K562 (cell line): Measurements from ENCODE around the gene RPS6KA2. TPM values are rescaled to one million over a fixed set of nuclear protein-coding genes. Genes with fewer than 3 reads are reported as not detected.

Experiments used
- CC2D1A ChIP-seq: fragments of 450-650 bp; IDR thresholded peaks from 2 replicates; pipeline ENCODE4 v1.6.1; 2017; ENCODE audit warnings: mild to moderate bottlenecking
- HNRNPH1 ChIP-seq: fragments of 200-400 bp; formaldehyde crosslinking; optimal IDR thresholded peaks from 2 replicates; pipeline ENCODE3; 2017; ENCODE audit warnings: low read depth, mild to moderate bottlenecking, low read length, moderate library complexity
- KDM2B ChIP-seq: fragments of 250-450 bp; sonication (Bioruptor Pico); IDR thresholded peaks from 2 replicates; pipeline ENCODE4 v1.8.0; 2021; ENCODE audit warnings: mild to moderate bottlenecking, moderate library complexity
- L3MBTL2 ChIP-seq: fragments of 450-650 bp; IDR thresholded peaks from 2 replicates; pipeline ENCODE4 v1.6.1; 2016; ENCODE audit warnings: mild to moderate bottlenecking, moderate library complexity
- LCOR ChIP-seq: sonication (generic); formaldehyde crosslinking; IDR thresholded peaks from 2 replicates; pipeline ENCODE4 v1.8.0; 2022; ENCODE audit warnings: mild to moderate bottlenecking, missing genetic modification reagents
- MBD2 ChIP-seq: sonication (generic); IDR thresholded peaks from 2 replicates; pipeline ENCODE4 v1.6.1; 2016; ENCODE audit warnings: low read depth, borderline replicate concordance
- NFIX ChIP-seq: fragments of 250-450 bp; sonication (Bioruptor Pico); IDR thresholded peaks from 2 replicates; pipeline ENCODE4 v1.4.0; 2020; ENCODE audit warnings: low read depth, mild to moderate bottlenecking, moderate library complexity
- PHF8 ChIP-seq: fragments of 200-600 bp; sonication (generic); IDR thresholded peaks from 2 replicates; pipeline ENCODE4 v1.6.1; 2012; ENCODE audit warnings: mixed run types, mild to moderate bottlenecking, inconsistent platforms, low read length, moderate library complexity, borderline replicate concordance
- POLR2AphosphoS2 ChIP-seq: IDR thresholded peaks from 2 replicates; pipeline ENCODE4 v1.6.1; 2012; ENCODE audit warnings: low read length, improper control_type of control experiment
- PYGO2 ChIP-seq: fragments of 450-650 bp; IDR thresholded peaks from 2 replicates; pipeline ENCODE4 v1.6.1; 2016; ENCODE audit warnings: mild to moderate bottlenecking, missing genetic modification characterization, moderate library complexity, missing compliant biosample characterization
- SRSF1 ChIP-seq: fragments of 200-400 bp; formaldehyde crosslinking; IDR thresholded peaks from 2 replicates; pipeline ENCODE4 v1.6.1; 2017; ENCODE audit warnings: mild to moderate bottlenecking, low read depth, low read length, moderate library complexity
- STAT5B ChIP-seq: fragments of 250-450 bp; sonication (Bioruptor Pico); IDR thresholded peaks from 2 replicates; pipeline ENCODE4 v1.8.0; 2021; ENCODE audit warnings: mild to moderate bottlenecking, inconsistent platforms
- TAF7 ChIP-seq: fragments of 450-650 bp; IDR thresholded peaks from 2 replicates; pipeline ENCODE4 v1.6.1; 2016; ENCODE audit warnings: missing genetic modification characterization, missing compliant biosample characterization
- TFAP4 ChIP-seq: sonication (generic); formaldehyde crosslinking; IDR thresholded peaks from 2 replicates; pipeline ENCODE4 v1.8.0; 2022; ENCODE audit warnings: missing genetic modification reagents, mild to moderate bottlenecking, moderate library complexity, borderline replicate concordance
- THRAP3 ChIP-seq: fragments of 450-650 bp; IDR thresholded peaks from 2 replicates; pipeline ENCODE4 v1.6.1; 2016; ENCODE audit warnings: mild to moderate bottlenecking, inconsistent platforms, borderline replicate concordance
- USF2 ChIP-seq: sonication (generic); formaldehyde crosslinking; IDR thresholded peaks from 2 replicates; pipeline ENCODE4 v1.5.0; 2020; ENCODE audit warnings: missing genetic modification reagents
- ZBTB8A ChIP-seq: fragments of 450-650 bp; IDR thresholded peaks from 2 replicates; pipeline ENCODE4 v1.6.1; 2018; ENCODE audit warnings: mild to moderate bottlenecking, moderate library complexity; ENCODE audit not compliant: partially characterized antibody
- ZNF253 ChIP-seq: fragments of 250-450 bp; sonication (Bioruptor Pico); conservative IDR thresholded peaks from 2 replicates; pipeline ENCODE4 v1.6.1; 2021; ENCODE audit warnings: mild to moderate bottlenecking
- ZNF316 ChIP-seq: fragments of 450-650 bp; IDR thresholded peaks from 2 replicates; pipeline ENCODE4 v1.6.1; 2016
- ZNF347 ChIP-seq: fragments of 450-650 bp; formaldehyde crosslinking; IDR thresholded peaks from 2 replicates; pipeline ENCODE4 v1.4.0; 2020; ENCODE audit warnings: low read depth, mild to moderate bottlenecking, moderate library complexity
- ZSCAN29 ChIP-seq: fragments of 450-650 bp; IDR thresholded peaks from 2 replicates; pipeline ENCODE4 v1.6.1; 2017
- polyA plus RNA-seq, 8 experiments: library from polyadenylated mRNA; depleted of rRNA in 4 of 8; stranded (reverse) in 5 of 8; unstranded in 3 of 8; fragments of >200 nt; fragmentation: Nextera tagmentation in 2 of 8; fragmentation: Illumina TruSeq in 1 of 8; extraction: Ambion mirVana in 2 of 8; extraction: Trizol in 1 of 8; gene quantifications; 2 replicates each; pipeline versions ENCODE4 v1.2.1 to v1.2.3, GENCODE V29; 2011 to 2014; ENCODE audit warnings: inconsistent platforms in 1 of 8, missing spikeins in 1 of 8
- total RNA-seq, 7 experiments: library from RNA; depleted of rRNA in 6 of 7; stranded (reverse); fragments of >200 nt in 6 of 7; fragmentation: Illumina TruSeq in 2 of 7; extraction: Trizol in 2 of 7; gene quantifications; 2 replicates each; pipeline versions ENCODE4 v1.2.1 to v1.2.3, GENCODE V29; 2011 to 2021; ENCODE audit warnings: low replicate concordance in 1 of 7
- TF ChIP-seq, protein P1 (sequence below): sonication (generic); formaldehyde crosslinking; IDR thresholded peaks from 2 replicates; pipeline ENCODE4 v1.9.0; 2022; ENCODE audit warnings: mild to moderate bottlenecking, missing genetic modification reagents
- TF ChIP-seq, protein P2 (sequence below): fragments of 250-450 bp; sonication (Bioruptor Pico); IDR thresholded peaks from 2 replicates; pipeline ENCODE4 v1.5.0; 2022; ENCODE audit warnings: mild to moderate bottlenecking
- TF ChIP-seq, protein P3 (sequence below): sonication (generic); formaldehyde crosslinking; IDR thresholded peaks from 2 replicates; pipeline ENCODE4 v1.8.0; 2022; ENCODE audit warnings: mild to moderate bottlenecking, missing genetic modification reagents

RPS6KA2 gene
- total and polyA plus RNA-seq, 9 of the 15 experiments (the other 6 are each of a cell fraction or from before 2014, with no cell fraction given) = 0.29 to 1.00 (median 0.53) TPM

- TF ChIP-seq CC2D1A (no peak), ZBTB8A (no peak), KDM2B (CRISPR knock-in tag) (0 out of 2 replicates have a peak, but pooled peaks have one; percentile 59), STAT5B (CRISPR knock-in tag) (no peak), THRAP3 (no peak), TAF7 (no peak), USF2 (CRISPR knock-in tag) (no peak), LCOR (CRISPR knock-in tag) (peak; percentile 57; the same call in 1 of the 2 replicates), PHF8 (no peak), ZNF316 (no peak), PYGO2 (no peak), ZNF347 (no peak), SRSF1 (no peak), HNRNPH1 (no peak), L3MBTL2 (peak; percentile 55), NFIX (CRISPR knock-in tag) (no peak), MBD2 (no peak), TFAP4 (CRISPR knock-in tag) (peak; percentile 78), ZNF253 (CRISPR knock-in tag) (no peak), ZSCAN29 (peak; percentile 83), POLR2AphosphoS2 (no peak)
- TF ChIP-seq, protein P1, sequence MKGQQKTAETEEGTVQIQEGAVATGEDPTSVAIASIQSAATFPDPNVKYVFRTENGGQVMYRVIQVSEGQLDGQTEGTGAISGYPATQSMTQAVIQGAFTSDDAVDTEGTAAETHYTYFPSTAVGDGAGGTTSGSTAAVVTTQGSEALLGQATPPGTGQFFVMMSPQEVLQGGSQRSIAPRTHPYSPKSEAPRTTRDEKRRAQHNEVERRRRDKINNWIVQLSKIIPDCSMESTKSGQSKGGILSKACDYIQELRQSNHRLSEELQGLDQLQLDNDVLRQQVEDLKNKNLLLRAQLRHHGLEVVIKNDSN (CRISPR knock-in tag) = no peak
- TF ChIP-seq, protein P2, sequence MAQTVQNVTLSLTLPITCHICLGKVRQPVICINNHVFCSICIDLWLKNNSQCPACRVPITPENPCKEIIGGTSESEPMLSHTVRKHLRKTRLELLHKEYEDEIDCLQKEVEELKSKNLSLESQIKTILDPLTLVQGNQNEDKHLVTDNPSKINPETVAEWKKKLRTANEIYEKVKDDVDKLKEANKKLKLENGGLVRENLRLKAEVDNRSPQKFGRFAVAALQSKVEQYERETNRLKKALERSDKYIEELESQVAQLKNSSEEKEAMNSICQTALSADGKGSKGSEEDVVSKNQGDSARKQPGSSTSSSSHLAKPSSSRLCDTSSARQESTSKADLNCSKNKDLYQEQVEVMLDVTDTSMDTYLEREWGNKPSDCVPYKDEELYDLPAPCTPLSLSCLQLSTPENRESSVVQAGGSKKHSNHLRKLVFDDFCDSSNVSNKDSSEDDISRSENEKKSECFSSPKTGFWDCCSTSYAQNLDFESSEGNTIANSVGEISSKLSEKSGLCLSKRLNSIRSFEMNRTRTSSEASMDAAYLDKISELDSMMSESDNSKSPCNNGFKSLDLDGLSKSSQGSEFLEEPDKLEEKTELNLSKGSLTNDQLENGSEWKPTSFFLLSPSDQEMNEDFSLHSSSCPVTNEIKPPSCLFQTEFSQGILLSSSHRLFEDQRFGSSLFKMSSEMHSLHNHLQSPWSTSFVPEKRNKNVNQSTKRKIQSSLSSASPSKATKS (CRISPR knock-in tag) = no peak
- TF ChIP-seq, protein P3, sequence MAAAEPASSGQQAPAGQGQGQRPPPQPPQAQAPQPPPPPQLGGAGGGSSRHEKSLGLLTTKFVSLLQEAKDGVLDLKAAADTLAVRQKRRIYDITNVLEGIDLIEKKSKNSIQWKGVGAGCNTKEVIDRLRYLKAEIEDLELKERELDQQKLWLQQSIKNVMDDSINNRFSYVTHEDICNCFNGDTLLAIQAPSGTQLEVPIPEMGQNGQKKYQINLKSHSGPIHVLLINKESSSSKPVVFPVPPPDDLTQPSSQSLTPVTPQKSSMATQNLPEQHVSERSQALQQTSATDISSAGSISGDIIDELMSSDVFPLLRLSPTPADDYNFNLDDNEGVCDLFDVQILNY = no peak
These were observed 245.1 kb downstream of the RPS6KA2 start (continued) for GRCh38 chr6:166381733-166382499.
